Fibroblast of peridontal ligament (primary cell): ENCODE data around the gene PIGU.
"Not testable (repeated sequence)": the region's sequence is repeated elsewhere in the genome, so short reads cannot be mapped to it uniquely, and the experiment has no call there.

ENCODE experiments used
- DNase-seq: peaks from one replicate; pipeline ENCODE4 v3.0.0-alpha.2; 2010; ENCODE audit errors: extremely low read depth

PIGU gene

DNA sequence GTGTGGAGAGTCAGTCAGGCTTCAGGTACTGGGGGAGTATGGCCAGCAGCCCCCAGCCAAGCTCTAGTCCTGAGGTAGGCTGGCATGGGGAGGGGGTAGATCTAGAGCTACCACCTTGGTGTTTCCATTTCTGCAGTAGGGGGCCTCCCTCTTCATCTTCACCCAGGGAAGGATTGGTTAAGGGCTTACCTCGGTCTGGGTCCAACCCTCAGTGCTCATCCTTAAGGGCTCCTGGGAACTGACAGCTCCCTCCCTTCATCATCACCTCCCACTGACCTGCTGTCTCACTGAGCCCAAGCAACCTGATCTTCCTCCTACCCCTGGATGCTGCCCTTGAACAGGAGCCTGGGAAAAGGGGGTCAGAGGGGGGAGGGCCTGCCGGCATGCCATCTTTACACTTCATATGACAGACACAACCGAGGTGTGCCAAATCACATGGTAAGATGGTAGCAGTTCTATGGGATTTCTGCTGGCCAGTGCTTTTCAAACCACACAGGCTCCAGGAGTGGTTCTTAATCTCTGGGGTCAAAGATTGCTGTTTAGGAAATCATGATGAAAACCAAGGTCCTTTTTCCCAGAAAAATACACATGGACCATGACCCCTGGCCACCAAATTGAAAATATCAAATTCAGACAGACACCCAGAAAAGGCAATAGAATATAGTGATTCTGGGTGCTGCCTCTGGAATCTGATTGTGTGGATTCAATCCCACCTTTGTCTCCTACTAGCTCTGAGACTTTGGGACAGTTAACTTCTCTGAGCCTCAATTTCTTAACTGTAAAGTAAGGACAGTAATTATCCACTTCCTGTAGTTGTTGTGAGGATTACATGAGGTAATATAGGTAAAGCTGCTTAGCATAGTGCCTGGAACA lies 30.3 kb upstream of the PIGU start:
- no peak for DNase-seq

DNA sequence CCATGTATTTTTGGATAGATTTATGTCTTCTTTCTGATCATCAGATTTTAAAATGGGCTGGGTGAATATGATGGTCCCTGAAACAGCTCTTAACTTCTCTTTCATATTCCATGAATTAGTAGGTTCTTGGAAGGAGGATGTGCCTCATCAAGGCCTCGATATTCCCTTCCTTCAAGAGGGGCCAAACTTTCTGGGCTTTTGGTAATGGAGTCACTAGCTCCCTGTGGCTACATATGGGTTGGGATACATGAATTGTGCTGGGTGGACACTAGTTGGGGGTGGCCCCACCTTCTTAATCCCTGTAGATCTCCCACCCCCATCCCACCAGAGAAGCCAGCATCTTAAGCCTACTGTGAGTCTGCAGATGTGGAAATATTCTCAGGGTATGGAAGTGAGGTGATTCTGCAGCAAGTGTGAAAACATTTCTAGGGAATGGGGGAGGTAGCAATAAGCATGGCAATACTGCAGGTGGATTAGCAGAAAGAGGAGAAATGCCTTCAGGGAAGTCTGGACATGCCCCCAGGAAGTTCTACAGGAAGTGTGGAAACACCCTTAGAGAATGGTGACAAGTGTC lies 29.5 kb upstream of the PIGU start:
- DNase-seq = no peak

GRCh38 chr20:34705397-34706301 lies 28.8 kb upstream of the PIGU start:
- peak; percentile 45 for DNase-seq

- DNase-seq = no peak
Observed at GRCh38 chr20:34705008-34705396, 28.1 kb upstream of the PIGU start.

- peak; percentile 91 for DNase-seq
Observed at GRCh38 chr20:34704177-34705007, 27.5 kb upstream of the PIGU start, which contains the start of gene TP53INP2. Gene TP53INP2, plus strand, starts transcription at chr20:34704344. Its CDS starts 4,396 bp downstream, at chr20:34708740.

DNA sequence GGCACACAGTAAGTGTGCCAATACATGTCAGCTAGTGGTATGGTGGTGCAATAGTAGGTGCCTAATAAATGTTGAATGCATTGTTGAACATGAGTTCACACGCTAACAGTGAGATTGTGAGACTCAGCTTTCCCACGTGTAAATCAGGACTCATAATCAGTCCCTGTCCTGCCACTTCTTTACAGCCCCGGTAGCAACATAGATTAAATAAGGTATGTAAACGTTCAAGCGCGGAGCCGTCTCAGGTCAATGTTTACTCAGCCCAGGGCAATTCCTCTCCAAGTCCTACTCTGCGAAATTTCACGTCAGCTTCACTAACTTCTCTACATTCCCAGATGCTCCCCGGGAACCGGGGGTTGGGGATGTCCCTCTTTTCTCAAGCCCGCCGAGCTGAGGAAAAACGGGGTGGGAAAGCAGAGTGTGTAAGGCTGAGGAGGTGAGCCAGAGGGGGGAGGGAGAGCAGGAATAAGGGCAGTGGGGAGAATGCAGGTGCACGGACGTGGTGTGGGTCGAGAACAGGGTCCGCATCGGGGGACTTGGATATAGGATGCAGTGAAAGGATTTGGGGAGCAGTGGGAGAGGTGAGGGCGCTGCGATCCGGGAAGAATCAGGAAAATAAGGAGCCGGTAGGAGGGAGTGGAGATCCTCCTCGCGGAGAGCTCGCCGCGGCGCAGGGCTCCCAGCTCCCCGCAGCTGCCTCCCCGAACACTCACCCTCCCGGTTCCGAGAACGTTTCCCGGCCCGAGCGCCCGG lies 26.7 kb upstream of the PIGU start:
- DNase-seq = peak; percentile 19

DNA sequence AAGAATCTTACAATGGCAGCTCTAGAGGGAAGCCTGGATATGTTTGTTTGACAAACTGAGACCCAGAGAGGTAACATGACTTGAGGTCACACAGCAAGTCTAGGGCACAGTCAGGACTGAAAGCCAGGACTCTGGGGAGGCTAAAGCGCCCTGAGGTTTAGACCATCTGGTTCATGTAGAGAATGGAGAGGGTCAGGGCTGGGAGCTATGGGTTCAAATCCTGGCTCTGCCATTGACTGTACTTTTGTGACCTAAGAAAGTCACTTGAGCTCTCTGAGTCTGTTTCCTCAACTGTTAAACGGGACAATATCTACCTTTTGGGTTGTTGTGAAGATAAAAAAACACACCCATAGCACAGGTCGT lies 26.1 kb upstream of the PIGU start:
- no peak for DNase-seq

GRCh38 chr20:34701405-34702085 lies 24.7 kb upstream of the PIGU start:
- DNase-seq = no peak

- DNase-seq = no peak
Observed at GRCh38 chr20:34693414-34693813, 16.5 kb upstream of the PIGU start.

- no peak for DNase-seq
Observed at GRCh38 chr20:34691838-34692237, 14.9 kb upstream of the PIGU start.

DNA sequence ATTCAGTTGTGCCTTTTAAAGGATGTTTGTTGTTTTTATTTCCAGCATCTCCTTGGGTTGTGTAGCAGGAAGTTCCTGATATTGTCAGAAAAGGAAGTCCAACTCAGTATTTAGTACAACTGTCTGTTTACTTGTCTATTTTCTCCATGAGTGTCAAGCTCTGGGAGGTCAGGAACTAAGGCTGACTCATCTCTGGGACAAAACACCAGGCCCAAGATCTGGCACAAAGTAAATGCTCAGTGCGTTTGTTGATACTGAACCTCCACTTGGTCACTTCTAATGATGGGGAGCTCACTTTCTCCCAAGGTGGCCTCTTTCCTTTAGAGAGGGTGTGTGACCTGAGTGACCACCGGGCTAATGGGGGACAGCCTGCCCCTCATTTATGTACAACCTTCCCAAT lies 12.6 kb upstream of the PIGU start:
- DNase-seq = no peak

GRCh38 chr20:34683667-34684066 lies 6.8 kb upstream of the PIGU start:
- no peak for DNase-seq

GRCh38 chr20:34680586-34681175 lies 3.8 kb upstream of the PIGU start:
- peak; percentile 17 for DNase-seq

DNA sequence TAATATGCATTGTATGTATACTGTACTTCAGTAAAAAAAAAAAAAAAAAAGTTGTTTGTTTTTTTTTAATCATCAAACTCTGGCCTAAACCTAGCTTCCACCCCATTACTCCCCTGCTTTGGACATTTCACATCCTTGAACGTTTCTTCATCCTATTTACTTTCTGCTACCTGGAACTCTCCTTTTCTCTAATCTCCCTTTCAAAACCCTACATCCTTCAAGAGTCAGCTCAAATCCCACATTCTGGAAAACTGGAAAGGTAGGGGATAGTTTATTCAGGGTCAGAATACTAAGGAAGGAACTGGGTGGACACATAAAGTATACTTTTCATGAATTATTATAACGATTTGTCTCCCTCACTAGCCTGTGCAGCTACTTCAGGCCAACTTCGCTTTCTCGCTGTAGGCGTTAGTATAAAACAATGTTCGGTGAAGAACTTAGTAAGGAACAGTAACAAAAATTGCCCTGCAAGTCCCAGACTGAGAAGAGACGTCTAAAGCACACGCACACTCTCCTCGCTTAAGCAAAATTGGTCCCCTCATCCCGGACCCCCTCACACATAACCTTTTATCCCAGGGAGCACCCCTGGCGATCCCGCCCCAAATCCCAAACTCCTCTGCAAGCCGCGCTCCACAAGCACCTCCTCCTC lies 775 bp downstream of the PIGU start:
- no peak for DNase-seq

DNA sequence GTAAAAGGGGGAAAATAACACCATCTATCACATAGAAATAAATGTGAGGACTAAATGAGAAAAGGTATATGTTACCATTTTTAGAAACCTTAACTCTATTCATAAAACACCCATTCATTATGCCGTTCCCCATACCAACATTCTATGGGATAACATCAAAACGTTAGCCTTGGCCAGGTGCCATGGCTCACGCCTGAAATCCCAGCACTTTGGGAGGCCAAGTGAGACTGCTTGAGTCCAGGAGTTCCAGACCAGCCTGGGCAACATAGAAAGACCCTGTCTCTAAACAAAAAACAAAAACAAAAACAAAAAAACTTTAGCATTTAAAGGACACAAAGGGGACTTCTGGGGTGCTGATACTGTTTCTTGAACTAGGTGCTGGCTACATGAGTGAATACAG lies 1.3 kb downstream of the PIGU start:
- no peak for DNase-seq

GRCh38 chr20:34673412-34673811 lies 3.5 kb downstream of the PIGU start:
- no peak for DNase-seq

GRCh38 chr20:34669094-34669493 lies 7.8 kb downstream of the PIGU start:
- DNase-seq = no peak

DNA sequence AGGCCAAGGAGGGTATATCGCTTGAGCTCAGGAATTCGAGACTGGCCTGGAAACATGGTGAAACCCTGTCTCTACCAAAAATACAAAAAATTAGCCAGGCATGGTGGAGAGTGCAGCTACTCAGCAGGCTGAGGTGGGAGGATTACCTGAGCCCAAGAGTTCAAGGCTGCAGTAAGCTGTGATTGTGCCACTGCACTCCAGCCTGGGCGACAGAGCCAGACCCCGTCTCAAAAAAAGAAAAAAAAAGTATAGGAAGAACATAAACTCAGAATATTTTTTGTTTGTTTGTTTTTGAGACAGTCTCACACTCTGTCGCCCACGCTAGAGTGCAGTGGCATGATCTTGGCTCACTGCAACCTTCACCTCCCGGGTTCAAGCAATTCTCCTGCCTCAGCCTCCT lies 12.1 kb downstream of the PIGU start:
- DNase-seq = not testable (repeated sequence)

DNA sequence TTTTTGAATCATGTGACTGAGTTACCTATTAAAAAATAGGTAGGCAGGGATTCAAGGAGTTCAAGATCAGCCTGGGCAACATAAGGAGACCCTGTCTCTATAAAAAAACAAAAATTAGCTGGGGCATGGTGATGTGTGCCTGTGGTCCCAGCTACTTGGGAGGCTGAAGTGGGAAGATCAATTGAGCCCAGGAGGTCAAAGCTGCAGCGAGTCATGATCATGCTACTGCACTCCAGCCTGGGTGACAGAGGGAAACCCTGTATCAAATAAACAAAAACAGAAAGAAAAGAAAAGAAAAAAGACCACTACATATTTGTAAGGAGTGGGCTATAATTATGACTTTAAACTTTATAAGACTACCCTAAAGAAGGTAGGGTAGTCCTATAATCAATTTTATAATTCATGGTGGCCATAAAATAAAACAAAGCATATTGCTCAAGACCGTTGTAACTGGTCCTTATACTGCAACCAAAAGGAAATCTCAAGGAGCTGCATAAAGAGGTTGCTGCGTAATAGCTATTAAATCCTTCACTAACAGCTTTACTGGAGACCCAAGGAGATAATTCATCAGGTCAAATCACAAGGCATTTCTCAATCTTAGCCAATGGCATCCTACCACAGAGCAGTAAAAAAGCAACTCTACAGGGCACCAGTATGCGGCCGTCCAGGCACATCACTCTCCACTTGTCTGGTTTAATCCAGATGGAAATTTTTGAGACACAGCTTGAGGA lies 13.5 kb downstream of the PIGU start:
- DNase-seq = no peak
